KBM-7 (cell line): ENCODE measurements around the gene PCSK5.

Source experiments
- DNase-seq: peaks from one replicate; pipeline ENCODE4 v3.0.0-alpha.2; 2015
- in situ Hi-C: fragments of 300-500 bp; cut with MboI; formaldehyde crosslinking; loops from 2 replicates; pipeline ENCODE4 v1.14.3; 2020; ENCODE audit warnings: low sequenced_read_pairs, low pct_unique_long_range_greater_than_20kb, mixed read lengths

The PCSK5 gene

DNA sequence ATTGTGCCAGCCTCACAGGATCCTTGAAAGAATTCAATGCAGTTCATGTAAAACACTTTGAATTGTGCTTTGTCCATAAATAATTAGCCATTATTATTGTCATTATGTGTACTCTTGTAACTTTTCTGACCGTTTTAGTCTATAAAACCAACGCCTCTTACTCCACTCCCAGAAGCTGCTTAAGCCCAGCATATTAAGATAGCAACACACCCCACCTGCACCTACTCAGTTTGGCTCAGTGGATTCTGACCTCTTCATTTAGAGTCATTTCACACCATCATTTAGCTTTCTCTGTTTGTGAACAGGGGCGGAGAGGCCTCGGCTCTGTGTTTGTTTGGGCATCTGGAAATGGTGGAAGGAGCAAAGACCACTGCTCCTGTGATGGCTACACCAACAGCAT lies 205.1 kb downstream of the PCSK5 start:
- no peak for DNase-seq
- in situ Hi-C loops, result no loop called here

DNA sequence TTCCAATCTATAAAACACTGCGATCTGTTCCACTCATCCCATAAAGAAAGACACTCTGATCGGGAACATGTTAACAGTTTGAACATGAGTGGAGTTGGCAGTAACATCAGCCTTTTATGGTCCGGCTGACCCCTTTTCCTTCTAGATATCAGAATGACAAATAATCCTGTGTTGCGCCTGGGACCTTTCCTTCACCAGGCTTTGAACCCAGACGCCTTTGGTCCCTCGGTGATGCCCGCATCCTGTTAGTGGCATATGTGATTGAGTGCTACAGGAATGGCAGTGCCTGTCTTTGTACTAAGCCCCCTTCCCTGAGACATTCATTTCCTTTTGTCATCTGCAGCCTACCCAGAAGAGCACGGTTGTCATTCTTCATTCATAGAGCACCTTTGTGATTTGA lies 209.0 kb downstream of the PCSK5 start:
- in situ Hi-C loops, result no loop called here
- no peak for DNase-seq

GRCh38 chr9:76101075-76101474 lies 210.6 kb downstream of the PCSK5 start:
- in situ Hi-C loops, result no loop called here
- DNase-seq, result no peak

GRCh38 chr9:76101491-76101890 lies 211.0 kb downstream of the PCSK5 start:
- in situ Hi-C loops, result no loop called here
- no peak for DNase-seq

DNA sequence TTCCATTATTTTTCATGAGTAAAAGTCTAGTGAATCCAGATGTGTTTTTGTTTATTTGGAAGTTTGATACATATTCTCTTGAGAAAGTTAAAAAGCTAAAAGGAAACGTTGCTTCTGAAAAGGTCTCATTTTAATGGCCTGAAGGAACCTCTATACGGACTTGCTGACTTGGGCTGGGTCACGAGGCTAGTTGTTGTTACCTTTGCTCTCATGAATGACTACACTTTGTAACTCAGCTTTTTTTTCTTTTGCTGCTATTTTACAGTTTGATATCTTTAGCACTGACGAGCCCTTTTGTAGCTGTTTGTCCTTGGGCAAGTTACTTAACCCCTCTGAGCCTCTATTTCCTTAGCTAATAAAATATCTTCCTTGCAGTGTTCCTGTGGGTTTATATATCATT lies 211.5 kb downstream of the PCSK5 start:
- in situ Hi-C loops, result no loop called here
- no peak for DNase-seq

- in situ Hi-C loops, result no loop called here
- no peak for DNase-seq
Measured at GRCh38 chr9:76103531-76104315, 213.2 kb downstream of the PCSK5 start.

GRCh38 chr9:76107482-76107881 lies 217.0 kb downstream of the PCSK5 start:
- DNase-seq, result no peak

GRCh38 chr9:76109953-76110352 lies 219.5 kb downstream of the PCSK5 start:
- DNase-seq, result no peak
- in situ Hi-C loops, result no loop called here

More at GRCh38 chr9:76107482-76107881, 217.0 kb downstream of the PCSK5 start:
- in situ Hi-C loops, result no loop called here

DNA sequence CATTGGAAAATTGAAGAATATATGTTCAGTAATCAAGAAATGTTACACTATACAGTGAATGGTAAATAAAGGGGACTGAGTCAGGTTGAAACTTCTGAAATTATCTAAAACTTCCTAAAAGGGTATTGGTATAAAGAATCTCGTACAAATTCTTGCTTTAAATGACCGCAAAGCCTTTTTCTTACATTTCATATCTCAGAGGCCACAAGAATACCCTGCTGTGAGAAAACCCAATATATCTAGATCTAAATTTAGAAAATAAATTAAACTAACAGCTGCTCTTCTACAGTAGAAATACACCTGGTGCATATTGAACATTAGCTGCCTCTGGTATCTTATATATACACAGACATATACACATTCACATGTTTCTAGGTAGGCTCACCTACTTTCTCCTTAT lies 221.7 kb downstream of the PCSK5 start:
- in situ Hi-C loops, result no loop called here
- no peak for DNase-seq

GRCh38 chr9:76114144-76114543 lies 223.7 kb downstream of the PCSK5 start:
- in situ Hi-C loops, result no loop called here
- DNase-seq, result no peak

- in situ Hi-C loops, result no loop called here
- DNase-seq, result no peak
Measured at GRCh38 chr9:76115396-76115795, 224.9 kb downstream of the PCSK5 start.

GRCh38 chr9:76115982-76116646 lies 225.6 kb downstream of the PCSK5 start:
- in situ Hi-C loops, result no loop called here
- no peak for DNase-seq

DNA sequence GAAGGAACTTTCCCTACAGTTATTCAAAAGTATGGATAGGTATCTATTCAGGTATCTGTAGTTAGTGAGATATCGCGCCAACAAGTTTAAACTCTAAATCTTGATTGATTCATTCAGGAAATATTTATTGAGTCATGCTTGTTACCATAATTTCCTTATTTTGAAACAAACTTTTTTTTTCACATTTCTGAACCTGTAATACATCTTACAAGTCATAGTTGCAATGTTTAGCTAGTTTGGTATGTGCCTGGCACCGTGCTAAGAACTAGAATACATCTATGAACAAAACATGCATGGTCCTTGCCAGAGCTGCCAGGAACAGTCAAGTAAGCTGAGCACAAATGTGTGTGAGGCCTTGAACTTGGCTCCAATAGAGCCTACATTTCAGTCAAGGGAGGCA lies 226.4 kb downstream of the PCSK5 start:
- DNase-seq, result no peak
- in situ Hi-C loops, result no loop called here

GRCh38 chr9:76127637-76128036 lies 237.2 kb downstream of the PCSK5 start:
- in situ Hi-C loops, result no loop called here
- no peak for DNase-seq

- in situ Hi-C loops, result no loop called here
- DNase-seq, result no peak
Measured at GRCh38 chr9:76135902-76136301, 245.4 kb downstream of the PCSK5 start.

DNA sequence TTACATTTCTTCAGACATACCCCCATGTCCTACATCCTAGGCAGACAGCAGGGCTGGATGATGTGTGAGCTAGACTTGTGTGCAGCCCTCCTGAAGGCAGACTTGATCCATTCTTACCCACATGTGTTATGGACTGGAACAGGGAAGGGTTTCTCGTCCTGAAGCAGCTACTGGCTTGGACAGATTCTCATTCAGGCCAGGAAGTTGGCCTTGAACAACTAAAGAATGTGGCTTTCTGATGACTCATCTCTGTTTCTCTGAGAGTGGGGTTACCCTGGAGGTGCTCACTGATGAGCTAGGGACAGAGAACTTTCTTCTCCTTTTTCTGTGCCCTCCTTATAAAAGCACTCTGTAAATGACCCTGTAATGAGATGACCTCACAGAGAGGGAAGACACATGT lies 246.5 kb downstream of the PCSK5 start:
- no peak for DNase-seq
- in situ Hi-C loops, result no loop called here

DNA sequence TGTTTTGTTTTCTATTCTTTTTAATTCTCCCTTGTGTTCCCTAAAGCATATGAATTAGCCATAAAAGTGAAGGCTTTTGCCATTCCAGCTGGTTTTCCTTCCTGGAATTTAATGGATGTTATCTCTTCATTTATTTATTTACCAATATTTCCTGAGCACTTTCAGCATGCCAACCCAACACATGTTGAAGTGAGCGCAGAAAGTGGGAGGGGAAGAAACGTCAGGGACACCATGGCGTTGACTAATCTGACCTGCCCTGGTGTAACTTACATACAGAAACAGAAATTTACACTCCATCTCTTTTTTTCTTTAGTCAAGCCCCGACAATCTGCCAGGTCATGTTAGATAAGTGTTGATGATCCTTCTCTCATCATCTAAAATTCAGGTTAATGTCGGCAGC lies 247.5 kb downstream of the PCSK5 start:
- DNase-seq, result no peak
- in situ Hi-C loops, result no loop called here

GRCh38 chr9:76138360-76138759 lies 247.9 kb downstream of the PCSK5 start:
- DNase-seq, result no peak
- in situ Hi-C loops, result no loop called here

DNA sequence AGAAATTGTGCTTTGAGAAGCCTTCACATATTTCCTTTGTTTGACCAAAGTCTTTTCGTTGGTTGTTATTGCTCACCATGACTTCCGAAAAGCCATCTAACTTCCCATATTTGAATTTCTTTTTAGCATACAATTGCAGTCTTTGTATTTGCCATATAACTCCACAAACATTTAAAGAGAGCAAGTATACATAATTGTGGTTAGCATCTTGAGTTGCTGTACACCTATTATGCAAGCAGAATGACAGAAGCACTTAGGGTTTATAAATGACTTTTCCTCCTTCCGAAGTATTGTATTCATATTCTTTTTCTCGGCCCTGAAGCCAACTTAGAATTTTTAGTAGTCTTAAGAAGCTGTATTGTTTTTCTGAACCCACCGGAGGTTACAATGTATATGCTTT lies 253.4 kb downstream of the PCSK5 start:
- in situ Hi-C loops, result no loop called here
- no peak for DNase-seq

- in situ Hi-C loops, result no loop called here
Measured at GRCh38 chr9:76150013-76150412, 259.5 kb downstream of the PCSK5 start.

GRCh38 chr9:76151267-76151666 lies 260.8 kb downstream of the PCSK5 start:
- in situ Hi-C loops, result no loop called here

More at GRCh38 chr9:76150013-76150412, 259.5 kb downstream of the PCSK5 start:
- no peak for DNase-seq

More at GRCh38 chr9:76151267-76151666, 260.8 kb downstream of the PCSK5 start:
- DNase-seq, result no peak
